GM20431 (cell line): ENCODE measurements around the gene SLC6A13.

ENCODE experiments used
- in situ Hi-C: fragments of 300-500 bp; cut with MseI, MboI; formaldehyde crosslinking; loops from one replicate; pipeline ENCODE4 v1.15.0; 2020; ENCODE audit warnings: low sequenced_read_pairs; ENCODE audit not compliant: unreplicated experiment

Gene SLC6A13

DNA sequence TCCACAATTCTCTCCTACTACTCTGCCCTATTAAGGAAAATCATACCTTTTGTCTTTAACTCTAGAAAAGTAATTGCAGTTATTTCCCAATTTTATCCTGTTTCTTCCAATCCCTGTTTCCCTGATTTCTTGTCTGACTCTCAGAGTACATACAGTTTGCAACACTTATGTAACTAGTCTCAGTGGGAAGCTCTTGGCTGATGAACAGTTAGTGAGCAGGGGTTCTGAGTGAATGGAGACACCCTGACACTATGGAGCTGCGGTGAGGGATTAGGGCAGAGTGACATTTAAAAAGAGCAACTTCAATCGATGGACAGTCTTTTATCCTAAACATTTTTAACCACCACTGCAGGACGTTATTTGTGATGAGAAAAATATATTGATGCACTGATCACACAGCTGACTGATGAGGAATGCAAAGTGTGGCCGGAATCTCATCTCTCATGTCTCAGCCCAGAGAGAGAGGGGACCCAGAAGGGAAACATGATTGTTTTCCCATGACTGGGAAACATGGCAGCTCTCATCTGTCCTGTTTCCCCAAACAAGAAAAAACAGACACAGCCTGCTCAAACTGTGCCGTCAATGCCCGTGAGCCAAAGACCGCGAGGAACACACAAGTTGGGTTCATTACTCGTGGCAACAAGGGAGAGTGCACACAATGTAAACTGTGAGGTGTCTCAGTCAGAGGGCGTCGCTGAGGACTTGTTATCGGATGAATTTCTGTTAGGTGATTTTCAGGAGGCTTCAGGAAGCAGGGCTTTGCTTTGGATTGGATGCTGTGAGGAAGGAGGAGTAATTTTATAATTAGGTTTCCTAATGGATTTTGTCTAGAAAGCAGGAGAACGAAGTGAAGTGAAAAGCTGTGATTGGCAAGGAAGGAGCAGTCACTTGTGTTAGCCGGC is 5.2 kb upstream of the SLC6A13 start:
- in situ Hi-C loops = no loop called here

DNA sequence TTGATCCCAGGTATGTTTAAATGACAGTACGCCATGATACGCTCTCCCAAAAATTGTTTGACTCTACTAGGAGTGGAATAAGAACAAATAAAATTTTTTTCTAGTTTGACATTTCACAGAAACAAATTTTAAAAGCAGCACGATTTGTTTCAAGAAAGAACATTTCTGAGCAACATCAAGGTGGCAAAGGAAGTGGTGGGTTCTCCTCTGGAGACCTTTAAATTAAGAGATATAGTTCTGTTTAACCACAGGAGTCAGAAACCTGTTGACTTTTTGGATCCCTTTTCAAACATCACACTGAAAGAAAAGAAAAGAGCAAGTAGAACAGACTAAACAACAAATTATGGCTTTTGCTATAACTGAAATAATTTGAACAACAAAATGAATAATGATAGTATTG is 2.5 kb upstream of the SLC6A13 start:
- in situ Hi-C loops = no loop called here

DNA sequence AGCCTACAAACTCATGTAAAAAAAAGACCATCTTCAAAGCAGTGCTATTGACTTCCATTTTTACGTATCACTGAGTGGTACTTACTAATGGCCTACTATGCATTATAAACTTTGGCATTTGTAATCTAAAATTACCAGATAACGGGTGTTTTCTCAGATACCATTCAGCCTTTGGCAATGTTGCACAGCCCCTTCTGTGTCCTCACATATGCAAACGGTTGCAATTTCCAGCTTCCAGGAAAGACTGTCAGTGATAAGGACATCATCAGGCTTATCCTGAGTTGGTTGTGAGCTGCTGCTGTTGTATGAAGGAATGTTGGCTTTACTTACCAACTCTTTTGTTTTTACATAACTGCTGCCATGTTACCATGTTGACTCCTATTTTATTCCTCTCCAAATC is 1.6 kb upstream of the SLC6A13 start:
- in situ Hi-C loops = no loop called here

DNA sequence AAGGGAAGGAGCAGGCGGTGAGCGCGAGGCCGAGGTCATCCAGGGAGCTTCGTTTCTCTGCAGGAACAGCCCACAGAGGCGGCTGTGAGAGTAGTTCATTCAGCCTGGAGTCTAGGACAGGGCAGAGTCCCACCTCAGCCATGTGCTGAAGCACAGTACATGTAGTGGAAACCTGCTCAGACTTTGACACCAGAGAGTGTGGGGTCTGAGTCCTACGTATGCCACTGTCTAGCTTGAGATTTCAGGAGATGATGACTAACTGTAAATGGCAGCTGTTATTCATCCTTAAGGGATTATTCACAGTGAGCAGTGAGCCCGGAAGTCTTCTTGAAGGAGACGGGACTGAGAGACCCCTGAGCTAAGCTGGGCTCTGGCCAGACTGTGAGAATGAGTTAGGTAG is 938 bp upstream of the SLC6A13 start:
- in situ Hi-C loops = no loop called here

DNA sequence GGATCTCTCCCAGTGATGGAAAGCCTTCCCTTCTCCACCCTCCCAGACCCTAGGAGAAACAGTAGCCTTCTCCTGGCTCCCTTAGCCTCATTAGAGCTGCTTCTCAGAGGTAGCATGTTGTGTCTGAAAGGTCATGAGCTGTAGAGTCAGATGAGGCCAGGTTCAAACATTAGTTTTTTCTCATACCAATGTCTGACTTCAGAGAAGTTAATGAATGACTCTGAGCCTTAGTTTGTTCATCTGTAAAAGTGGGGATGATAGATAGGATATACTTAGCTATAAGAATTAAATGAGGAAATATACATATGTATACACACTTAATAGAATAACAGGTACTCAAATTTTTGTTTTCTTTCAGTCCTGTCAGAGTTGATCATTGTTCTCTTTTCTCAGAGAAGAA is 523 bp downstream of the SLC6A13 start:
- in situ Hi-C loops = no loop called here

DNA sequence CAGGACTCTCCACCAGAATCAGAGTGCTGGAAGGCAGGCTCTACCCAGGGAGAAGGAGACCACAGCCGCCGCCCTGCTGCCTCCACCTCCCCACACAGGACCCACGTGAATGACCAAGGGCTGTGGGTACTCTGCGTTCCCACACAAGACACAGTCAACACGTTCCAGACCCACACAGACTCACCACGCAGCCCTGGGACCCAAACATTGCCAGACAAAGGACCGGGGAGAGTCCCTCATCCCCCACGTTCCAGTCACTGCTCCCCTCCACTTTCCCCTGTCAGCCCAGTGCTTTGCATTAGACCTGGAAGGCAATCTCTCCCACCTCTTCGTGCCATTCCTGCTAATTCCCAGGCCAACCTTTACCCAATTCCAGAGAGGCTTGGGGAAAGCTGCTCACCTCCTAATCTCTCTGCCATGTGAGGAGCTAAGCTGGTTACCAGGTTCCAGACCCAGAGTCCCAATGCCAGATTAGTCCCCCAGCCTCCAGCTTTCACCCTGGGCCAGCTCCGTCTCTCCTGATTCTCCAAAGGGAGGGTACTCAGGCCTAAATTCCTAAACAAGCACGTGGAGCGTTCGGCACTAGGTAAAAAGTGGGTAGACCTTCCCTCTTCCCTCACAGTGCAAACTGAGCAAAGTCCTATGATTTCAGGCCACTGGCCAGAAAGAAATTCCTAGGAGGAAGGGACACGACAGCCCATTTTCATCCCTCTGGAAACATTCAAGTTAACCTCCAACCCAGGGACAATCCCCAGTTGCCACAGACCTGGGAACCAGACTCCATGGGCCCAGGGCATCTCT is 4.9 kb downstream of the SLC6A13 start:
- in situ Hi-C loops = no loop called here

DNA sequence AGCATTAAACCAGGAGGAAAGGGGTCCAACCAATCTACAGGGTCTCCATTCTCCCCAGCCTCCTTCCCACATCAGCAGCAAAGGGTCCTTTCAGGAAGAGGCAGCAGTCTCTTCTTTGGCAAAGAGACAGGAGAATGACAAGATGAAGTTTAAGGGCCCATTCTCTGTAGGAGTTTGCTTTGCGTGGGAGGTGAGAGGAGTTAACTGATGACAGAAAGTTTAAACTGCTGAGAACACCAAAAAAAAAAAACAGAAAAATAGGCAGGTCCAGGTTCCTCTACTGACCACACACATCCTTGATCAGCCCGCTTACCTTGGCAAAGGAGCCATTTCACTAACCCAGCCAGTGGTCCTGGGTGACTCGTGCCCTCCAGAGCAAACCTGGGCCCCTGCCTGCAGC is 5.7 kb downstream of the SLC6A13 start:
- in situ Hi-C loops = no loop called here

DNA sequence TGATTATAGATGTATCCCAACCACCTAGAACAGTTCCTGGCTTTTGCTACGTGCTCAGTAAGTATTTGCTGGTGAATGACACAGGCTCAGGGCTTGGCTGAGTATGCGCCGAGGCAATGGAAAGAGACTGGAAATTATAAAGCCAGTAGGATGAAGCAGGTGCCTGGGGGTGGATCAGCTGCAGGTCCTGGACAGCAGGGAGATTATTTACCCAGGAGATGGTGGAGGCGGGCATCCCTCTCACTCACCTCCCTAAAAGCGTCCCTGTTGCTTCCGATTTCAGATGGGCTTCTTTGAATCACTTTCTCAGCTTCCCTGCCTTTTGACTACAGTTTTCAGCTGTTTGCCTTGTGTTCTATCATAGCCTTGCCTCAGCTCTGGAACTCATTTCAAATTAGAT is 6.4 kb downstream of the SLC6A13 start:
- in situ Hi-C loops = no loop called here

DNA sequence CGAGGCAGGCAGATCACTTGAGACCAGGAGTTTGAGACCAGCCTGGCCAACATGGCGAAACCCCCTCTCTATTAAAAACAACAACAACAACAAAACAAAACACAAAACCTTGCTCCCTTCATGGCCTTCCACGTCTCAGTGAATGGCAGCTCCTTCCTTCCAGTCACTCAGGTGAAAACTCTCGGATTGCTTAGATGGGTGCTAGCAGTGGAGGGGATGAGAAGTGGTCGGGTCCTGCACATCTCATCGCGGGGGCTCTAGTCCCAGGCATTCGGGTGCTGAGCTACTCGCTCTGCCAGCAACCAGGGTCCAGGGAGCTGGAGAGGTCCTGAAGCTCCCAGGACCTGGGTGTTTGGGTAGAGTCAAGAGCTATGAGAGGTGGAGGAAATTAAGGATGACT is 7.7 kb downstream of the SLC6A13 start:
- in situ Hi-C loops = no loop called here

DNA sequence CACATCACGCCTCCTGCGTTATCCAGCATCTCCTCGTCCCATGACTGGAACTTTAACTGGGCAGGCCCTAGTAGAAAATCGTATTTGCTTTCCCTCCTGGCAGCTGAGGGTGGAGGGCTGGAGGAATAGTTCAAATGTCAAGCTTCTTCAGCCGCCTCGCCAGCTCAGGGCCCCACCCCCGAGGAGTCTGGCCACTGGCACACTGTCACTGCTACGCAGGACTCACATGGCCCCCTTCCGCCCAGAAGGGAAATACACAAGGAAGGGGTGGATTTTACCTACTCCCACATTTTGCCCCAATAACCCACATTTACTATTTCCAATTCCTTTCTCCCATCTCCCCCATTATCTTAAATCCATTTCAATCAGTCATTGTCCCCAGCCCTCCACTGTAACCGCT is 8.6 kb downstream of the SLC6A13 start:
- in situ Hi-C loops = no loop called here

DNA sequence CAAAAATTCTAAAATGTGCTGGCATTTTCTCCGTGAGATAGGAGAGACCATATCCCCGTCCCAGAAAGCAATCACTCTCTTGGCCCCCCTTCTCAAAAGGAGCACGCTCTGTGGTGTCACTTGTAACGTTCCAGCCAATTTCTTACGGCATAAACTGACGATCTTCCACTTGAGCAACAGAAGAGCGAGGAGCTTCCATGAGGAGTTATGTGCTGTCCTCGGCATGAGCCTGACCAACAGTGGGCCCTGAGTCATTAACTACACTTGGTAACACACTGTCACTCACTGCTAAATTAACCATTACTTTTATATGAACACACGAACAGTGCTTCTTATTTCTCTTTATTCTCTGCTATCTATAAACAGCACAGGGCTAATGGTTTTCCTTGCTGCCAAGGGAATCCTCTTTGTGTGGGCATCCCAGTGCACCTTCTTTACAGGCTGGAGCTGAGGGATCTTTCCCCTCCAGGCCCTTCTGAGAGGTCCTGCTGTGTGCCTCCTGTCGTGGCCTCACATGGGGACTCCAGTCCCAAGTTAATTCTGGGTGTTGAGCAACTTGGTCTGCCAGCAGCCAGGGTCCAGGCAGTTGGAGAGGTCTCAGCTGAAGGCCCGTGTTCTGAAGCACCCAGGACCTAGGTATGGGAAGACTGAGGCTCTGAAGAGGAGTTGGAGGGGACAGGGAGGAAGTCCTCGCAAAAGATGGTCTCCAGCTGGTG is 9.4 kb downstream of the SLC6A13 start:
- in situ Hi-C loops = no loop called here

DNA sequence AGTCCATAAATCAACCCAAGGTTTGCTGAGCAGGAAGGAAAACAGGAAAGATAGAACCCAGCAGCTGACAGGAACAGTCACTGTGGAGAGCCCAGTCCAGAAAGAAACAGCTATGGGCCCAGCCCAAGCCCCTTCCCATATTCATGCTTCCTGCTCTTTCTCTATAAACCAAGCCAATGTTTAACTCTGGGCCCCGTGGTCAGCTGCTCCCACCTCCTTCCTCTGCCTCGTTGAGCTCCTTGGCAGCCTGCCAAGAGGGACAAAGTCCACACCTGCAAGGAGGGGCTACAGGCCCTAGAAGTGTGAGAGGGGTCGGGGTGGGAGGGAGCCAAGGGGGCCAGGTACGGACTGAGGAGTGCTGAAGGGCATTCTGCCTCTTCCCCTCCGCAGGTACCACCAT is 10.0 kb downstream of the SLC6A13 start:
- in situ Hi-C loops = no loop called here

DNA sequence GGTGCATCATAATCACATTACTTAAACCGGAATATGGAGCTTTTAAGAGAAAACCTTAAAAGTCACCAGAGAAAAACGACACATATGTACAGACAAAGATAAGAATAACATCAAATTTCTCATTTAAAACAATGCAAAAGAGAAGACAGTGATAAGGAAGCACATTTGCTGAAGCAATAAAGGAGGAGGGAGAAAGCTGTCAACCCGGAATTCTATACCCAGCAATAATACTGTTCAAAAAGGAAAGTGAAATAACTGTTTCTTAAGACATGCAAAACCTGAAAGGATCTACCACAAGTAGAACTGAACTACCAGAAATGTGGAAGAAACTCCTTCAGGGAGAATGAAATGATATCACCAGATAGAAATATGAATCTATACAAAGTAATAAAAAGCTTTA is 15.4 kb downstream of the SLC6A13 start:
- in situ Hi-C loops = no loop called here

DNA sequence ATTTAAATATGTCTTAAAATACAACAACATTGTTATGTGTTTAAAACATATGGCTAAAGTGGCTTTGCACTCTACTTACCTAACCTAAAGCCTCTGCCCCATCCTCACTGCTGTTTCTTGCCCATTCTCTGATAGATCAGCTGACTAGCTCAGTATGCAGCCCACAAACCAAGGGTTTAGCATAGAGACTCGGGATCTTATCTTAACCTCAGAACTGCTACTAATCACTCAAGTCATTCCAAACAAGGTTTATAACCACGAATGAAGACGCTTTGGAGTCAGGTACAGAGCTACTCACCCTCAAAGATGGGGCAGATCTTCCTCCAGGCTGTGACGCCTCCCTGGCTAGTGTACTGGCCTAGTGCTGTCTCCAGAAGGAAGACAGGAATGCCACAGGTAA is 19.3 kb downstream of the SLC6A13 start:
- in situ Hi-C loops = no loop called here

DNA sequence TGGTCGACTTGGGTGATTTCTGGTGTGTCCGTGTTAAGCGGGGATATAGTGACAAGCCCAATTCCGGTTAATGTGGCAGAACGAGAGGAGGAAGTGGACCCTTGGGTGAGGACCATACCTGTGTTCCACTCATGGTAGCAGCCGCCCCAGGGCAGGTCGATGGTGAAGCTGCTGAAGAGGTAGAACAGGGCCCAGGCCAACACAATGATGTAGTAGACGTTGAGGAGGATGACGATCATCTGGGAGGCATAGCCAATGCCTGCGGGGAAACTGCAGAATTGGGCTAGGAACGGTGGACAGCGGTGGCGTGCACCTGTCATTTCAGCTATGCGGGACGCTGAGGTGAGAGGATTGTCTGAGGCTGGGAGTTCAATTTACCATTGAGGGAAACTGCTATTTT is 20.1 kb downstream of the SLC6A13 start:
- in situ Hi-C loops = no loop called here

DNA sequence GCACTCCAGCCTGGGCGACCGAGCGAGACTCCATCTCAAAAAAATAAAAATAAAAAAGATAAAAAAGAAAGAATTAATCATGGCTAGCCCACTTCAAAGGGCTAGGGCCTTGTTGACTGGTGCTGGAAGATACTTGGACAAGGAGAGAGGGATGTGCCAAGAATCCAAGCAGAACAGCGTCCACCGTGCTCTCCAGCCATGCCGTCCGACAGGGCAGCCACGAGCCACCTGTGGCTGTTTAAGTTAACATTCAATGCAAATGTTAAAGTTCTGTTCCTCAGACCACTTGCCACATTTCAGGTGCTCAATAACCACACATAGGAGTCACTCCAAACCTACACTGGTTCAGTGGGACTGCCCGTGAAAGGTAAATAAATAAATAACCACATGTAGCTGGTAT is 21.4 kb downstream of the SLC6A13 start:
- in situ Hi-C loops = no loop called here

DNA sequence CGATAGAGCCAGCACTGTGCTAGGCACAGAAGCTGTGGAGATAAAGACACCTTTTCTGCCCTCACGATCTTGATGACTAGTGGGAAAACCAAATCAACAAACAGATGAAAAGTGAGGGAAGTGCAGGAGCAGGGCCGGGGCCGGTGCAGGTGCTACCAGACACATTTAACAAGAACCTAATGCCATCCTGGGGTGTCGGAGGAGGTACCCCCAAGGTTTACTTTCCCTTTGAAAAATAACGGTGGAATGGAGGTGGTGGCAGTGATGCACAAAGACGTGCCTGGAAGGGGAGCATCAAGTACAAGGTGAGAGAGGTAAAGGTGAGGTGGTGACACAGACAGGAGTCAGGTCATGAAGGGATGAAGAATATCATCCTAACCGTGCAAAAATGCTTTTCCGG is 22.1 kb downstream of the SLC6A13 start:
- in situ Hi-C loops = no loop called here

DNA sequence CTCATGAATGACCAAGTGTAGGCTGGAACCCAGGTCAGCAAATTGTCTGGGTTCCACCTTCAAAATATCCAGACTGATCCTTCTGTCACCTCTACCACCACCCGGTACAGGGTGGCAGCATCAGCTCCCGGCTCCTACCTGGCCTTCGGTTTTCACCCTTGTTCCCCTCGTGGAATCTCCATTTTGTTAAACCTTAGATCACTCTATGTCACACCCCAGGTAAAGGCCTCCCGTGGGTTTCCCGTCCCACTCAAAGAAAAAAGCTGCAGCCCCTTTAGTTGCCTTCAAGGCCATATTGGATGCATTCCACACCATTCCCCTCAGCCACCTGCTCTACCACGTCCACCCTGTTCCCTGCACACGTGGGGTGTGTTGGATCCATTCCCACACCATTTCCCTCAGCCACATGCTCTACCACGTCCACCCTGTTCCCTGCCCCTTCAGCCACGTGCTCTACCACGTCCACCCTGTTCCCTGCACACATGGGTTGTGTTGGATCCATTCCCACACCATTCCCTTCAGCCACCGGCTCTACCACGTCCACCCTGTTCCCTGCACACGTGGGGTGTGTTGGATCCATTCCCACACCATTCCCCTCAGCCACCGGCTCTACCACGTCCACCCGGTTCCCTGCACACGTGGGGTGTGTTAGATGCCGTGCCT is 23.8 kb downstream of the SLC6A13 start:
- in situ Hi-C loops = no loop called here

DNA sequence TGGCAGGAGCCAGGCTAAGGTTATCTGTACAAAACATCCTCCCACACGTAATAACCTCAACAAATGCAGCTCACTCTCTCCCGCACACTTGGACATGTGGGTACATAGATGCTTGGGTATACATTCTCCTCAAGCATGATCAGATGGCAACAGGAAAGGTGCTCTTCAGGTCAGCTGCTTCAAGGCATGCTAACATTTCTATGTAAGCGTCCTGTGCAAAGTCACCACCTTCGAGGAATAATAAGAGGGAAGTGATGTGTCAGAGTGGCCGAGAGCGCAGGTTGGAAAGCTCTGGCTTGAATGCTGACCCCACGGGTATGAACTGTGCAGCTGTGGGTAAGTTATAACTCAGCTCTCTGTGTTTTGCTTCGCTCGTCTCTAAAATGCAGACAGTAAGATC is 24.5 kb downstream of the SLC6A13 start:
- in situ Hi-C loops = no loop called here

DNA sequence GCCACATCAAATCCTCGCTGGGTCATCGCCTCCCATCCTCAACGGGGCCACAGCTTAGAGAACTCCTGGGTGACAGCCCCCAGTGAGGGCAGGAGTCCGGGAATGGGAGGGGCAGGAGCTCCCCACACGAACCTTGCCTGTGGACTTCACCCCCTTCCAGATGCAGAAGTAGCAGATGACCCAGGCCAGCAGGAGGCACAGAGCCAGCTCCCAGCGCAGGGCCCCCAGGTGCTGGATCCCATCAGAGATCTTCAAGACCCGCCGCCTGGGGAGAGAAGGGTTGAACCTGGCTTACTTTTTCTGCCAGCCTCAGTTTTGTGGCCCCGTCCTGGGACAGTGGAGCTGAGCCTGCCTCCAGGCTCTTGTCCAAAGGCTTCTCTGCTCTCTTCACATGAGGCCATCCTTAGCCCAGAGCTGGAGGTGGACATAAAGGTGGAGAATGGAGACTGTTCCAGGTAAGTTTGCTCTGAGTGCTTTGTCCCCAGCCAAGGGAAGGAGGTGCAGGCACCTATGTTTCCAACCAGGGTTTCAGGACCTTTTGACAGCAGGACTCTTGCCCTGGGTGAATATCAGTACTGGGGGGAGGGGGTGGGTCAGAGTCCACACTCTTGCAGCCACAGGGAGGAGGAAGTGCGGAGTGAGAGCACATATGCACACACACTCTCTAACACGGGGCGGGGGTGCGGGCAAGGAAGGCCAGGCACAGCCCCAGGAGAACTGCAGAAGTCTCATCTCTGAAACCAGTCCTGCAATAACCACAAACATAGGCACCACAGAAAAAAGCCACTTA is 25.4 kb downstream of the SLC6A13 start:
- in situ Hi-C loops = no loop called here
